Measurements from ENCODE around the gene VMO1.

Gene VMO1

DNA sequence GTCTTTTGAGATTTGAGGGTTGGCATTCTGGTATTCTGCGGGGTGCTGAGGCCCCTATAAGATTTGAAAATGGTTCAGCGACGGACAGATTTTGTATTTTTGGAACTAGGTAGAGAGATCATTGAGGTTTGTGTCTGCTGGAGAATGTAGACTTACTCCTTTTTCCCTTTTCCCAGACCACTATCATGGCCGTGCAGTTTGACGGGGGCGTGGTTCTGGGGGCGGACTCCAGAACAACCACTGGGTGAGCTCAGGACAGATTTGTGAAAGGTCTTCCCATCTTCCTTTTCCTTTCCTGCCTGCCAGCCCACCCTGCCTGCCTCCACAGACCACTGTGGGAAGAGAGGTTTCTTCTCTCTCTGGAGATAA, 10.4 kb upstream of the VMO1 start:
- no peak for DNase-seq

GRCh38 chr17:4795168-4795567, 9.0 kb upstream of the VMO1 start:
- no peak for DNase-seq

DNA sequence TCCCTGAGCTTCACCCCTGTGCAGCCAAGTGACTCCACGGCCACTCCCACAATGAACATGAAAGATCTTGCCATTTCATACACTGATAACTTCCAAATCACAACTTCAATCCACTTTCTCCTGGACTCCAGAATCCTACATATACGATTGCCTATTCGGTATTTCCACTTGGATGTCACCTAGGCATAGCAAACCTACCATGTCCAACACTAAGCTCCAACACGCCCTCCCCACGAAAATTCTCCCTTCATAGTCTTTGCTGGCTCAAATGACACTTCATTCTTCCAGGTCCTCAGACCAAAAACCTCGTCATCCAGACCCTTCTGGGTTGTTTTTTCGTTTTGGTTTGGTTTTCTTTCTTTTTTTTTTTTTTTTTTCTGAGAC, 4.5 kb upstream of the VMO1 start:
- no peak for DNase-seq

GRCh38 chr17:4789951-4790704, 4.0 kb upstream of the VMO1 start:
- DNase-seq, result peak; percentile 73 to 78

DNA sequence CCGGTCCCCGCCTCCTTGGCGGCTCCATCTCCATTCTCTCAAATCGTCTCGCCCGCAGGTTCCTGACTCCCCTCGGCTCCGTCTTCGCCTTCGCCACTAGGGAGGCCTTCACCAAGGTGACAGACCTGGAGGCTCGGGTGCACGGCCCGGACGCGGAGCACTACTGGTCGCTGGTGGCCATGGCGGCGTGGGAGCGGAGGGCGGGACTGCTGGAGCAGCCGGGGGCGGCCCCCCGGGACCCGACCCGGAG, 3.5 kb upstream of the VMO1 start:
- DNase-seq, result no peak

GRCh38 chr17:4788807-4789700, 2.9 kb upstream of the VMO1 start, which contains the start of gene GLTPD2:
TSS of gene GLTPD2 (plus strand) at chr17:4788964. CDS start at chr17:4789012, 48 bp downstream.
- DNase-seq, result no peak

DNA sequence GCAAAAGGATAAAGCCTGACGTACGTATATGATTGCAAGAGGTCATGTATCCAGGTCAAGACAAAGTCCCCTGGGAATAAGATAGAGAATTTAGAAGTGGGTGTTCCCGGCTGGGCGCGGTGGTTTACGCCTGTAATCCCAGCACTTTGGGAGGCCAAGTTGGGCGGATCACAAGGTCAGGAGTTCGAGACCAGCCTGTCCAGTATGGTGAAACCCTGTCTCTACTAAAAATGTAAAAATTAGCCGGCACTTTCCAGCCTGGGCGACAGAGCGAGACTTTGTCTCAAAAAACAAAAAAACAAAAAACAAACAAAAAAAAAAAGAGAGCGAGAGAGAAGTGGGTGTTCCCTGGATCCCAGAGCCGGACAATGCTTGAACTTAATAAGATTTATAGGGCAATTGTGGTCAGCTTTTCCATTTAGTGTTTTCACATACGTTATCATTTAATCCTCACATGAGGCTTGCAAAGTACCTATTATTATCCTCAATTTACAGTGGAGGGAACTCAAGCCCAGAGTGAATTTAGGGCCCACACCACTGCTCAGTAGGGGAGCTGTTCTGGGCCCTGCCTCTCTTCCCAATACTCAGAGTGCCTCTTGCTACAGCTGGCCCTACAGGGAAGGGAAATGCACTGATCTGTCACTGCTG, 2.1 kb upstream of the VMO1 start:
- DNase-seq, result no peak

DNA sequence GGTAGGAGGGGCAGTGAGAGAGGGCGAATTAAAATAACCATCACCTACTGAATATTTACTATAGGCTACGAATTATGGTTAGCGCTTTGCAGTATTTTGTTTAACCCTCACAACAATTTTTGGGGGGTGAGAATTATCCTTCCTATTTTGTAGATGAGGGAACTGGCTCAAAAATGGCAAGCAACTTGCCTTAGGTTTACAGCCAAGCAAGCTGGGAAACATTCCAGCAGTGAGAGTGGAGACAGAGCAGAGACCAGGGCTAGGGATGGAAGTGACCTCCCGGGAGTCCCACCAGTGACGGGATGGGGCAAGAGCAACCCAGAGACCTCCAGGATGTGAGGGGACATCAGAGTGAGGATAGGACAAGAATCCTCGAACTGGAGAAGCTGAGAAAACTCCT, 352 bp upstream of the VMO1 start:
- DNase-seq, result no peak

- DNase-seq, result no peak
Measured at GRCh38 chr17:4785311-4786105, 656 bp downstream of the VMO1 start.

GRCh38 chr17:4782652-4783051, 3.5 kb downstream of the VMO1 start:
- DNase-seq, result no peak

DNA sequence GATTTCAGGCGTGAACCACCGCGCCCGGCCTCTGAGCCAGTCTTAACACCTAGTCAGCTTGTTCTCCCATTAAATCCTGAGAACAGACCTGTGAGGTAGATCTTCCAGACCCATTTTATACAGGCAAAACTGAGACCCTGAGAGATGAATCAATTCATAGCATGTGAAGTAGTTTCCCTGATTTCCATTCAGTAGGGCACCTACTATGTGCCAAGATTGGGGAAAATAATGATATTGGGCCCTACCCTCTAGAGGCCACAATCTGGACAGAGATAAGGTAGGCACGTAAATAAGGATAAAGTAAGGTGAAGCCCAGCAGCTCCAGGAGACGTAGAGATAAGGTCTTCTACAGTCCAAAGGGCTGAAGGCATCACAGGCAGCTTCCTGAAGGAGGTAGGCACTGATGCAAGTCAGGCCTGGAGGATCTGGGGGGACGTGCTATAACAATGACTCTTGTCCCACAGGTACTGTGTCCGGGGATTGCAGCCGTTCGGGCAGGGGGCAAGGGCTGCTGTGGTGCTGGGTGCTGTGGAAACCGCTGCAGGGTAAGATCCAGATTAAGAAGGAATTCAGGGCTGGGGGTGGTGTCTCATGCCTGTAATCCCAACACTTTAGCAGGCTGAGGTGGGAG, 5.7 kb downstream of the VMO1 start:
- DNase-seq, result no peak

DNA sequence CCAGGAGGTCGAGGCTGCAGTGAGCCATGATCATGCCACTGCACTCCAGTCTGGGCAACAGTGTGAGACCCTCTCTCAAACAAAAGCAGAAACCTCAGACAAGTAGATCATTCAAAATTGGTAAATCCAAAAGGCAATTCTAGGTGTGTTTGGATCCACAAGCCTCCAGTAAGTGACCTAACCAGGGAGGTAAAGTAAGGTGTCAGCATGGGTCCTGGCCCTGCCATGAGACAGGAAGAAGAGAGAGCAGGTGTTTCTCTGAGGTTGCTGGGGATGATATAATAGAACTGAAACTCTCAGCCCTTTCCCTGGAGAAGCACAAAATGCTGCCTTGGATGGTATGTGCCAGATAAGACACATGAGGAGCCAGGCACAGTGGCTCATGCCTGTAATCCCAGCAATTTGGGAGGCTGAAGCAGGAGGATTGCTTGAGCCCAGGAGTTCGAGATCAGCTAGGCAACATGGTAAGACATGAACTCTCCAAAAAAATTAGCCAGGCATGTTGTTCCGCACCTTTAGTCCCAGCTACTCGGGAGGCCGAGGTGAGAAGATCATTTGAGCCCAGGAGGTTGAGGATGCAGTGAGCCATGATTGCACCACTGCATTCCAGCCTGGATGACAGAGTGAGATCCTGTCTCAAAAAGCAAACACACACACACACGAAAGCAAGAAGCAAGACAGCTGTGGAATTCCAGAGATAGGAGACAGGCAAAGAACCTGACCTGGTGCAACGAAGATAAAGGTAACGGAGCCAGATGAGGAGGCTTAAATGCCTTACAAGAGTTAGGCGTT, 8.0 kb downstream of the VMO1 start:
- no peak for DNase-seq

- DNase-seq, result no peak
Measured at GRCh38 chr17:4772235-4772613, 13.9 kb downstream of the VMO1 start.

DNA sequence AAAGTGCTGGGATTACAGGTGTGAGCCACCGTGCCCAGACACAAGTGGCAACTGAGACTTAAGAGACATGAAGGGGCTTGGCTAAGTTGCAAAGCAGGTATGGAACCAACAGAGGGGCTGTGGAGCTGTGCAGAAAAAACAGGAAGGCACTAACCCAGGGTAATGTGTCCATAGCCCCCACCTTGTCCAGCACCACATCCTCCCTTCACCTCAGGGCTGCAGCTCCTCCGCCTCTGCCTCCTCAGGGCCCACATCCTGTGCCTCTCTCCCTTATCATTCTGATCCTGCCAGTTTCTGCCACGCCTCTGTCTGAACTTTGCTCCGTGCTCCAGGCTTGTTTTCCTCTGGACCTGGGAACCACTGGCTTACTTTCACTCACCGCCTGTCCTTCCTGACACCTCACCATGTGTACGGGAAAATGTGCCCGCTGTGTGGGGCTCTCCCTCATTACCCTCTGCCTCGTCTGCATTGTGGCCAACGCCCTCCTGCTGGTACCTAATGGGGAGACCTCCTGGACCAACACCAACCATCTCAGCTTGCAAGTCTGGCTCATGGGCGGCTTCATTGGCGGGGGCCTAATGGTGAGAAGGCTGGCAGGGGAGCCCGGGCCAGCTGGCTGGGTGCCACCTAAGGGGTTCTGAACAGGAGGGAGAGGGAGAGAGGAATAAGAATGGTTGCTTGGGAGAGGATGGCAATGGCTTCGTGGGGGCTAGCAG, 14.5 kb downstream of the VMO1 start, which contains the start of gene TM4SF5:
Gene TM4SF5, plus strand, starts transcription at position 368 of the 716 bp plus-strand sequence. Its CDS starts 37 bp downstream, at position 405.
- DNase-seq, result no peak

DNA sequence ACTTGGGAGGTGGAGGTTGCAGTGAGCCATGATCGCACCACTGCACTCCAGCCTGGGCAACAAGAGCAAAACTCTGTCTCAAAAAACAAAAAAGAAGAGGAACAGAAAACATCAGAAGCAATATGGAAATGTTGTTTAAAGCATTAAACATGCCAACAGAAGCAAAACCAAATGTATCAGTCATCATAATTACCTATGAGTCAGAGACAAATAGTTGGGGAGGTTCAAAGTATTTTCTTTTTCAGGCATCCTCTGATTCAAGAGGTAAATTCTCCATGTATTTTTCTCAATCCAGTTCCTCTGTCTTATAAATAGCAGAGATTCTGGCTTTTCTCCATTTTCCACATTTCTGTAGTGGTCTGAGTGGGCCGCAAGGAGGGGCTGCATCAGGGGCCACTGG, 16.5 kb downstream of the VMO1 start:
- DNase-seq, result no peak

DNA sequence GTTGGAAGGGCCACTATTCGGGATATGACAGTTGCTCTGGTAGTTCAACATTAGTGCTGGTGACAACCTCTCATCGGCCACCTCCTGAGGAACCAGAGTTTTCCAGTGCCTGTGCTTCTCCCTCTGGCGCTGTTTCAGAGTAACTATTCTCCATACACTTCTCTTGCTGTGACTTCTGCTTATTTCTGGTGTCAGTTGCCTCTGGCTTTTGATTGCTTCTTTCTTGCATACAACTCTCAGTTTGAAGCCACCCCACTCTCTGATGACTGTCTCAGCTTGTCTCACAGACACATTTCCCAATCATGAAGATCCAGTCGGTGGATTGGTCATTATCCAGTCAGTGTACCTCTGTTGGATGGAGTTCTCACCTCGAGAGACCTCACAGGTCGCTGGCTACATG, 17.9 kb downstream of the VMO1 start:
- DNase-seq, result no peak

- no peak for DNase-seq
Measured at GRCh38 chr17:4766723-4767122, 19.4 kb downstream of the VMO1 start.

DNA sequence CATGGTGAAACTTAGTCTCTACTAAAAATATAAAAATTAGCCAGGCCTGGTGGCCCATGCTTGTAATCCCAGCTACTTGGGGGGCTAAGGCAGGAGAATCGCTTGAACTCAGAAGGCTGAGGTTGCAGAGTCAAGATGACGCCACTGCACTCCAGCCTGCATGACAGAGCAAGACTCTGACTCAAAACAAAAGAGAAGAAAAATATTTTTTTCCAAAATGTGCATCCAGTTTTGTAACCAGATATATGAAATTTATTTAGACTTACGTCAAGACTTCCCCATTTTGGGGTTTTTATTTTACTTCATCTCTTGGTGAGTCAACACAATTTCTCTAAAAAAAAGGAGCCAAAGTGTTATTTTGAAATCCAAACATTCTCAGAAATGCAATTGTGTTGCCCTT, 20.0 kb downstream of the VMO1 start:
- no peak for DNase-seq

DNA sequence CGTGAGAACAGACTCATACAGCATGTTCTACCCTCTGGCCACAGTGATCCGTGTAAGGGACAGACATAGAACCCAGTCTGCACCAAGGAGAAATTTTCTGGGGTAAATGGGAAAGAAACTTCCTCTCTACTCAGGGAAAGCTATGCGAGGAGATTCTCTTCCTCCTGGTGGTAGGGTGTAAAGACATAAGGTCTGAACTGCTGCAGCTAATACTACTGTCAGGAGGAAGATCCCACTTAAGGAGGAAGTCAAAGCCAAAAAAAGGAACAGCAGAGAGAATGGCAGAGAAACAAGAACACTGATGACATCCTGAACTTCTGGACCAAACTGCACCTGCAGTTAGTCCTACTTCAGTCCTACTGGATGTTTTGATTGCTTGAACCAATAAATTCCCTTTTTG, 21.6 kb downstream of the VMO1 start:
- no peak for DNase-seq

DNA sequence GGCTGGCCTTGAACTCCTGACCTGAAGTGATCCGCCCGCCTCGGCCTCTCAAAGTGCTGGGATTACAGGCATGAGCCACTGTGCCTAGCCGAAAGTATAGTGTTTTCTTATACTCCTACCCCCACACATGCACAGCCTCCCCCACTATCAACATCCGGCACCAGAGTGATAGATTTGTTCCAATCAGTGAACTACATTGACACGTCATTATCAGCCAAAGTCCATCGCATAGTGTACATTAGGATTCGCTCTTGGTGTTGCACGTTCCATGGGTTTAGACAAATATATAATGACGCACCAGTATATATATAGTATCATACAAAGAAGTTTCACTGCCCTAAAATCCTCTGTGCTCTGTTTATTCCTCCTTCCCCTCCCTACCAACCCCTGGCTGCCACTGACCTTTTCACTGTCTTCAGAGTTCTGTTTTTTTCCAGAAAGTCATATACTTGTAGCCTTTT, 26.4 kb downstream of the VMO1 start:
- DNase-seq, result no peak

DNA sequence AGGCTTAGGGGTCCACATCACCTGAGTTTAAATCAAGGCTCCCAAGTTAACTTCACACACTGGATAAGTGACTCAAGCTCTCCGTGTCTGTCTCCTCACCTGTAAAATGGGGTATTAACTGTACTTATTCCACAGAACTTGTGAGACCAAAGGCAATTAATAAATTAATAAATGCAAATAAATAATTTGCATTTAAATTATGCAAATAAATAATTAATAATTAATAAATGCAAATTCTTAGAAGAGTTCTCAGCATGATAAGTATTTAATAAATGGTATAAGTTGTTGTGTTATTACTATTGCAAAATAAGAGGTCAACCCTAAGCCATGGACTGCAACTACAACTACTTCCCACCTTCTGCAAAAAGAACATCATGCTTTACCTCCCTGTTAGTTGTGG, 32.8 kb downstream of the VMO1 start:
- no peak for DNase-seq

Measured in activated CD4-positive, alpha-beta T cell treated with anti-CD3 and anti-CD28 coated beads for 4 hours (primary cell).